Endothelial cell of umbilical vein (primary cell): Measurements from ENCODE around the gene NEK2. TPM values are rescaled to one million over a fixed set of nuclear protein-coding genes. Genes with fewer than 3 reads are reported as not detected.

Source experiments
- BruUV-seq: library from RNA; stranded (reverse); fragments of 400-500 nt; replicated peaks from 2 replicates; lab custom pipeline; 2021; lab: Mats Ljungman, UMichigan
- CTCF ChIA-PET: fragments of 300-600, 350-600 bp; sonication (Branson Sonifier 250); formaldehyde crosslinking; loops from one replicate; lab custom pipeline; 2021; ENCODE audit warnings: antibody characterized with exemption, inconsistent platforms; lab: Charles Lee
- POLR2A ChIA-PET: fragments of 300-600, 350-600 bp; sonication (Branson Sonifier 250); formaldehyde crosslinking; loops from one replicate; lab custom pipeline; 2021; ENCODE audit warnings: antibody characterized with exemption, inconsistent platforms; lab: Charles Lee
- DNase-seq: peaks from one replicate; pipeline ENCODE4 v3.0.0-alpha.2; 2011; ENCODE audit warnings: low read depth, low spot score
- FAIRE-seq: peaks from 2 replicates; lab custom pipeline; 2011; peaks lifted over from hg19 to GRCh38; lab: Jason Lieb, UNC
- H2AFZ ChIP-seq: 2 replicates; pipeline ENCODE4 v1.6.0; 2012; ENCODE audit warnings: low read depth, low read length, control low read depth, inconsistent platforms
- H3K27ac ChIP-seq: 2 replicates; pipeline ENCODE4 v1.5.1; 2011; ENCODE audit warnings: low read depth, mild to moderate bottlenecking, control low read depth, low read length, moderate library complexity; ENCODE audit not compliant: insufficient read depth
- H3K27me3 ChIP-seq, 2 experiments: 2 replicates each; pipeline versions ENCODE4 v1.6.0 to v1.6.1; 2011; ENCODE audit warnings: low read length in 2 of 2, mixed read lengths in 1 of 2; ENCODE audit not compliant: control insufficient read depth in 2 of 2, insufficient read depth in 2 of 2
- H3K36me3 ChIP-seq, 2 experiments: 2 replicates in 1 of 2; 3 replicates in 1 of 2; pipeline ENCODE4 v1.5.1; 2011; ENCODE audit warnings: low read length in 2 of 2, mild to moderate bottlenecking in 1 of 2, moderate library complexity in 1 of 2; ENCODE audit not compliant: control insufficient read depth in 2 of 2, insufficient read depth in 2 of 2; ENCODE audit errors: extremely low read depth in 1 of 2
- H3K4me1 ChIP-seq: 3 replicates; pipeline ENCODE4 v1.5.1; 2011; ENCODE audit warnings: mild to moderate bottlenecking, low read length; ENCODE audit not compliant: control insufficient read depth, insufficient read depth; ENCODE audit errors: extremely low read depth
- H3K4me2 ChIP-seq: 2 replicates; pipeline ENCODE4 v1.6.1; 2011; ENCODE audit warnings: low read length, control low read depth, mixed read lengths; ENCODE audit not compliant: insufficient read depth
- H3K4me3 ChIP-seq, 3 experiments: fragments of 200-600 bp in 1 of 3; sonication (generic), shearing (Covaris generic) in 1 of 3; replicated peaks in 1 of 3; 2 replicates each; pipeline ENCODE4 v1.5.1; 2011 to 2016; ENCODE audit warnings: control low read depth in 3 of 3, low read length in 3 of 3, mild to moderate bottlenecking in 2 of 3, inconsistent platforms in 1 of 3, low read depth in 1 of 3, moderate library complexity in 1 of 3; ENCODE audit not compliant: insufficient read depth in 1 of 3
- H3K79me2 ChIP-seq: 2 replicates; pipeline ENCODE4 v1.6.0; 2012; ENCODE audit warnings: low read length, inconsistent platforms; ENCODE audit not compliant: control insufficient read depth, insufficient read depth
- H3K9ac ChIP-seq: replicated peaks from 2 replicates; pipeline ENCODE3; 2011; ENCODE audit warnings: low read length, control low read depth; ENCODE audit not compliant: insufficient read depth; ENCODE audit errors: extremely low read depth
- H3K9me1 ChIP-seq: replicated peaks from 3 replicates; pipeline ENCODE4 v1.6.0; 2011; ENCODE audit warnings: mild to moderate bottlenecking, low read length; ENCODE audit not compliant: control insufficient read depth, insufficient read depth; ENCODE audit errors: extremely low read depth
- H3K9me3 ChIP-seq: replicated peaks from 2 replicates; pipeline ENCODE4 v1.5.1; 2012; ENCODE audit warnings: low read length, inconsistent platforms; ENCODE audit not compliant: control insufficient read depth, insufficient read depth
- H4K20me1 ChIP-seq: replicated peaks from 2 replicates; pipeline ENCODE3; 2011; ENCODE audit warnings: mild to moderate bottlenecking, low read length; ENCODE audit not compliant: control insufficient read depth, insufficient read depth; ENCODE audit errors: extremely low read depth
- EZH2 ChIP-seq: IDR thresholded peaks from 2 replicates; pipeline ENCODE4 v1.6.1; 2012; ENCODE audit warnings: borderline replicate concordance, low read depth, mild to moderate bottlenecking, moderate library complexity, low read length, inconsistent platforms; ENCODE audit not compliant: severe bottlenecking
- FOS ChIP-seq: IDR thresholded peaks from 2 replicates; pipeline ENCODE4 v1.6.1; 2011; ENCODE audit warnings: mild to moderate bottlenecking, low read length, moderate library complexity, borderline replicate concordance; ENCODE audit not compliant: insufficient read depth
- GATA2 ChIP-seq: IDR thresholded peaks from 2 replicates; pipeline ENCODE4 v1.7.0; 2011; ENCODE audit warnings: low read depth, mild to moderate bottlenecking, moderate library complexity, mixed read lengths, low read length; ENCODE audit not compliant: insufficient read length, insufficient read depth
- JUN ChIP-seq: IDR thresholded peaks from 2 replicates; pipeline ENCODE4 v1.6.1; 2011; ENCODE audit warnings: borderline replicate concordance, low read depth; ENCODE audit not compliant: insufficient read length, insufficient read depth
- MYC ChIP-seq: IDR thresholded peaks from one replicate; pipeline ENCODE4 v1.6.1; 2011; ENCODE audit warnings: mild to moderate bottlenecking, low read depth, low read length
- POLR2A ChIP-seq: IDR thresholded peaks from 2 replicates; pipeline ENCODE4 v1.6.1; 2012; ENCODE audit warnings: low read depth, mild to moderate bottlenecking, control low read depth, low read length
- POLR2AphosphoS5 ChIP-seq: IDR thresholded peaks from 2 replicates; pipeline ENCODE4 v1.6.1; 2012; ENCODE audit warnings: low read depth, mild to moderate bottlenecking, control low read depth, low read length, moderate library complexity; ENCODE audit not compliant: insufficient read depth
- dilution Hi-C: fragments of 300-500 bp; cut with MboI; formaldehyde crosslinking; loops from one replicate; pipeline ENCODE4 v1.15.0; 2019; ENCODE audit warnings: low sequenced_read_pairs; ENCODE audit not compliant: extremely low pct_ligation_motif_present
- intact Hi-C: fragments of 100-400 bp; cut with micrococcal nuclease; formaldehyde crosslinking; loops from one replicate; pipeline ENCODE4 v1.10.0; 2022
- polyA plus RNA-seq, 4 experiments: library from polyadenylated mRNA; depleted of rRNA in 3 of 4; stranded (reverse) in 3 of 4; unstranded in 1 of 4; fragments of >200 nt; gene quantifications; 2 replicates each; pipeline versions ENCODE4 v1.2.1 to v1.2.3, GENCODE V29; 2011 to 2012; ENCODE audit warnings: missing spikeins in 1 of 4
- total RNA-seq: library from RNA; stranded (reverse); gene quantifications from 2 replicates; pipeline ENCODE4 v1.2.3, GENCODE V29; 2021
- TF ChIP-seq, protein P1 (sequence below): IDR thresholded peaks from 2 replicates; pipeline ENCODE4 v1.6.1; 2011; ENCODE audit not compliant: insufficient read depth, insufficient read length
- TF ChIP-seq, protein P2 (sequence below), 2 donors: IDR thresholded peaks; 1 replicate in 1 of 2; 2 replicates in 1 of 2; pipeline ENCODE4 v1.5.1; 2011; ENCODE audit warnings: low read length in 2 of 2, mild to moderate bottlenecking in 2 of 2, moderate library complexity in 2 of 2, control low read depth in 1 of 2, inconsistent platforms in 1 of 2, low read depth in 1 of 2; ENCODE audit not compliant: insufficient read depth in 1 of 2; ENCODE audit errors: extremely low read depth in 1 of 2

NEK2 gene
- total and polyA plus RNA-seq, 2 donors (not counting 3 experiments of a cell fraction or from before 2014, with no cell fraction given): 6.6 to 19.0 TPM

DNA sequence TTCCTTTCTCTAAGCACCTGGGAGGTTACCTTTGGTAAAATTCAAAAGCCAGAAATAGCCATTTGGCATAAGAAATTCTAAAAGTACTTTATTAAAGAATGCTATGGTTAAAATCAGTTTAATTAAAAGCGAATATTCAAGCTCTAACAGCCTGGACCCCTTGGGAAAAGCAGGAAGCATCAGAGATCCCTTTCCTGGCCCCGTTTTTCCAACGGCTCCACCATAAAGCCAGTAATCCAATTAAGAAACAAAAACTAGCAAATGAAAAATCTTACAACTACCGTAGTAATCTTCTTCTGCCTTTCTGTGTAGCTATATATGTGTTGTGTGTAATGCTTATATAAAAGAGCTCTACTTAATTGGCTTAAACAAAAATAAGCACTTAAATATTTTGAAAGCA is 33.5 kb upstream of the NEK2 start:
- H3K4me1 ChIP-seq: no peaks in the 10 kb centered on the region
- no peak overlapping the region for H3K9ac ChIP-seq
- H3K27ac ChIP-seq: no peak overlapping the region
- no peaks in the 10 kb centered on the region for H3K9me1 ChIP-seq
- no peaks in the 10 kb centered on the region for H3K9me3 ChIP-seq
- DNase-seq: no peak
- no peak for FAIRE-seq
- no peak overlapping the region for H2AFZ ChIP-seq
- H3K4me3 ChIP-seq: no peak overlapping the region
- H3K36me3 ChIP-seq: no peaks in the 10 kb centered on the region
- ChIA-PET CTCF (interaction anchor here (0.6 to 3.0 kb wide), 3 partner anchors 10 to 1148 kb away, joined by 3 to 21 read pairs (median 4); no protein-coding TSS in a partner anchor), POLR2A (no interaction called here)
- BruUV-seq: no TSS peak
- no peaks in the 10 kb centered on the region for H4K20me1 ChIP-seq
- H3K27me3 ChIP-seq: no peaks in the 10 kb centered on the region
- intact Hi-C loops (no loop called here), dilution Hi-C loops (no loop called here)
- TF ChIP-seq POLR2AphosphoS5: no peak
- no peak overlapping the region for H3K4me2 ChIP-seq
- no peaks in the 10 kb centered on the region for H3K79me2 ChIP-seq

DNA sequence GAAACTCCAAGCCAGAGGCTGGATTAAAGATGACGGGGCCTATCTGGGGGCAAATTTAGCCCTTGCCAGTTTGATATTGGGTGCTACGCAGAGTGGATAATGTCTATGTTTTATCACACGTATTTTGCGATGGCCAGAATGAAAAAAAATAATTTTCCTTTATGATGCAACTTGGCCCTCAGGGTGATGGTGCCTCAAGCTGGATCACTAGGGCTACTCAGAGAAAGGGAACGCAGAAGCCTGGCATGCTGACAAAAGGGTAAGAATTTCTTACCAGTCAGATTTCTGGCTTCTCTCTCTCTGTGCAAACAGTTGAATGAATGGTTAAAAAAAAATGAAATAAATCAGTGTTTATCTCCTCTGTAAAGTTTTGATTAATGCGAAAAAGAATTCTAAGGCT is 32.6 kb upstream of the NEK2 start:
- Histone ChIP-seq H3K9me1 (no peaks in the 10 kb centered on the region), H3K27ac (no peak overlapping the region), H3K27me3 (no peaks in the 10 kb centered on the region), H4K20me1 (no peaks in the 10 kb centered on the region), H3K79me2 (no peaks in the 10 kb centered on the region), H3K4me1 (no peaks in the 10 kb centered on the region), H3K36me3 (no peaks in the 10 kb centered on the region), H3K9ac (no peak overlapping the region), H3K4me3 (no peak overlapping the region), H3K4me2 (no peak overlapping the region), H2AFZ (no peak overlapping the region), H3K9me3 (no peaks in the 10 kb centered on the region)
- dilution Hi-C loops: no loop called here
- DNase-seq (no peak), FAIRE-seq (no peak)
- ChIA-PET POLR2A (no interaction called here), CTCF (interaction anchor here (1.4 to 3.0 kb wide), 2 partner anchors 9 to 27 kb away, joined by 4 to 21 read pairs; no protein-coding TSS in a partner anchor)
- BruUV-seq: no TSS peak
- no peak for TF ChIP-seq JUN
- TF ChIP-seq FOS: no peak
- no peak for TF ChIP-seq GATA2
- no peak for TF ChIP-seq POLR2A
- no peak for TF ChIP-seq EZH2
- TF ChIP-seq, protein P1, sequence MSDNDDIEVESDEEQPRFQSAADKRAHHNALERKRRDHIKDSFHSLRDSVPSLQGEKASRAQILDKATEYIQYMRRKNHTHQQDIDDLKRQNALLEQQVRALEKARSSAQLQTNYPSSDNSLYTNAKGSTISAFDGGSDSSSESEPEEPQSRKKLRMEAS: no peak
- TF ChIP-seq, protein P2, sequence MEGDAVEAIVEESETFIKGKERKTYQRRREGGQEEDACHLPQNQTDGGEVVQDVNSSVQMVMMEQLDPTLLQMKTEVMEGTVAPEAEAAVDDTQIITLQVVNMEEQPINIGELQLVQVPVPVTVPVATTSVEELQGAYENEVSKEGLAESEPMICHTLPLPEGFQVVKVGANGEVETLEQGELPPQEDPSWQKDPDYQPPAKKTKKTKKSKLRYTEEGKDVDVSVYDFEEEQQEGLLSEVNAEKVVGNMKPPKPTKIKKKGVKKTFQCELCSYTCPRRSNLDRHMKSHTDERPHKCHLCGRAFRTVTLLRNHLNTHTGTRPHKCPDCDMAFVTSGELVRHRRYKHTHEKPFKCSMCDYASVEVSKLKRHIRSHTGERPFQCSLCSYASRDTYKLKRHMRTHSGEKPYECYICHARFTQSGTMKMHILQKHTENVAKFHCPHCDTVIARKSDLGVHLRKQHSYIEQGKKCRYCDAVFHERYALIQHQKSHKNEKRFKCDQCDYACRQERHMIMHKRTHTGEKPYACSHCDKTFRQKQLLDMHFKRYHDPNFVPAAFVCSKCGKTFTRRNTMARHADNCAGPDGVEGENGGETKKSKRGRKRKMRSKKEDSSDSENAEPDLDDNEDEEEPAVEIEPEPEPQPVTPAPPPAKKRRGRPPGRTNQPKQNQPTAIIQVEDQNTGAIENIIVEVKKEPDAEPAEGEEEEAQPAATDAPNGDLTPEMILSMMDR (IDR thresholded peaks at IDR 0.05; ENCODE audit: extremely low read depth in 1 of 2, insufficient read depth in 1 of 2, low read depth in 1 of 2, low read length in 2 of 2): no peak
- TF ChIP-seq MYC: no peak
- no peak for TF ChIP-seq POLR2AphosphoS5
- intact Hi-C loops: no loop called here
